ENCODE results near the gene APAF1. TPM values are rescaled to one million over a fixed set of nuclear protein-coding genes. Genes with fewer than 3 reads are reported as not detected.

The APAF1 gene
- total and polyA plus RNA-seq, 4 donors, result 1.9 to 11.6 (median 6.6) TPM

DNA sequence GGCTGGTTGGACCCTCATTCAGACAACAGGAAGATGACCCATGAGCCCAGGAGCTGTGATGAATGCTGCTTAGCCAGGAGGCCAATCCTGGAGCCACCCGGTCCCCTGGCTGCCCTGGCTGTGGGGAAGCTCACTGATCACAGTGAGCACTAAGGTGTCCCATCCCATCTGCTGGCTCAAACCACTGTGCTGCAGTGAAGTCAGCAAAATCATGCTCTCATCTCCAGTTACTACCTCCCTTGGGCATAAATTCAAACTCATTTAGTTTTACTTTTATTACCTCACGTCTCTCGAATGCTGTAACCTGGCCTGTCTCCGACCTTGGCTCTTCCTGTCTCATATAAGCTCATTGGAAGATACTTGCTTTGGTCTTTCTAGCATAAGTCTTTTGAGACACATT lies 112.4 kb downstream of the APAF1 start:
- Histone ChIP-seq H3K4me1 (ENCODE audit: control insufficient read depth in 4 of 4, insufficient read depth in 4 of 4, low read length in 3 of 4) (no peaks in the 10 kb centered on the region), H3K27me3 (ENCODE audit: control insufficient read depth in 4 of 4, insufficient read depth in 4 of 4, low read length in 3 of 4) (peaks cover 0 to 4% (median 0%) of the 10 kb centered on the region in 4 donors), H3K36me3 (ENCODE audit: control insufficient read depth in 4 of 4, insufficient read depth in 3 of 4, low read depth in 1 of 4, low read length in 3 of 4) (no peaks in the 10 kb centered on the region), H3K9ac (ENCODE audit: low read depth in 1 of 2, low read length in 2 of 2) (no peak overlapping the region), H3K9me3 (ENCODE audit: control insufficient read depth in 4 of 4, low read length in 3 of 4) (no peaks in the 10 kb centered on the region), H3K27ac (ENCODE audit: low read depth in 1 of 2, low read length in 2 of 2) (no peak overlapping the region), H3K4me3 (ENCODE audit: low read depth in 1 of 3, low read length in 3 of 3) (no peak overlapping the region)
- no peak for TF ChIP-seq SP1 (IDR thresholded peaks at IDR 0.05)
- TF ChIP-seq, protein P1, sequence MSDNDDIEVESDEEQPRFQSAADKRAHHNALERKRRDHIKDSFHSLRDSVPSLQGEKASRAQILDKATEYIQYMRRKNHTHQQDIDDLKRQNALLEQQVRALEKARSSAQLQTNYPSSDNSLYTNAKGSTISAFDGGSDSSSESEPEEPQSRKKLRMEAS (IDR thresholded peaks at IDR 0.05), result no peak
- TF ChIP-seq TAF1 (conservative IDR thresholded peaks at IDR 0.05), result no peak
- no peak for TF ChIP-seq FOXA1 (IDR thresholded peaks at IDR 0.05)
- no peak for TF ChIP-seq HNF4A (conservative IDR thresholded peaks at IDR 0.05)
- TF ChIP-seq, protein P2, sequence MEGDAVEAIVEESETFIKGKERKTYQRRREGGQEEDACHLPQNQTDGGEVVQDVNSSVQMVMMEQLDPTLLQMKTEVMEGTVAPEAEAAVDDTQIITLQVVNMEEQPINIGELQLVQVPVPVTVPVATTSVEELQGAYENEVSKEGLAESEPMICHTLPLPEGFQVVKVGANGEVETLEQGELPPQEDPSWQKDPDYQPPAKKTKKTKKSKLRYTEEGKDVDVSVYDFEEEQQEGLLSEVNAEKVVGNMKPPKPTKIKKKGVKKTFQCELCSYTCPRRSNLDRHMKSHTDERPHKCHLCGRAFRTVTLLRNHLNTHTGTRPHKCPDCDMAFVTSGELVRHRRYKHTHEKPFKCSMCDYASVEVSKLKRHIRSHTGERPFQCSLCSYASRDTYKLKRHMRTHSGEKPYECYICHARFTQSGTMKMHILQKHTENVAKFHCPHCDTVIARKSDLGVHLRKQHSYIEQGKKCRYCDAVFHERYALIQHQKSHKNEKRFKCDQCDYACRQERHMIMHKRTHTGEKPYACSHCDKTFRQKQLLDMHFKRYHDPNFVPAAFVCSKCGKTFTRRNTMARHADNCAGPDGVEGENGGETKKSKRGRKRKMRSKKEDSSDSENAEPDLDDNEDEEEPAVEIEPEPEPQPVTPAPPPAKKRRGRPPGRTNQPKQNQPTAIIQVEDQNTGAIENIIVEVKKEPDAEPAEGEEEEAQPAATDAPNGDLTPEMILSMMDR (IDR thresholded peaks at IDR 0.05; ENCODE audit: low read depth, low read length, missing input control), result no peak
- TF ChIP-seq RAD21 (IDR thresholded peaks at IDR 0.05), result no peak
- TF ChIP-seq FOXA2 (IDR thresholded peaks at IDR 0.05), result no peak
- no peak for TF ChIP-seq JUND (IDR thresholded peaks at IDR 0.05)
- no peak for TF ChIP-seq ATF3 (IDR thresholded peaks at IDR 0.05)
- no peak for TF ChIP-seq NR2F2 (IDR thresholded peaks at IDR 0.05)
- no peak for TF ChIP-seq EGR1 (IDR thresholded peaks at IDR 0.05; ENCODE audit: low read depth in 2 of 2)
- TF ChIP-seq RXRA (IDR thresholded peaks at IDR 0.05), result no peak
- TF ChIP-seq YY1 (IDR thresholded peaks at IDR 0.05), result no peak
- TF ChIP-seq HNF4G (IDR thresholded peaks at IDR 0.05), result no peak
- no peak for TF ChIP-seq ZBTB33 (IDR thresholded peaks at IDR 0.05)
- TF ChIP-seq GABPA (IDR thresholded peaks at IDR 0.05 in 1 of 2, conservative IDR thresholded peaks at IDR 0.05 in 1 of 2), result no peak
- TF ChIP-seq, protein P3, sequence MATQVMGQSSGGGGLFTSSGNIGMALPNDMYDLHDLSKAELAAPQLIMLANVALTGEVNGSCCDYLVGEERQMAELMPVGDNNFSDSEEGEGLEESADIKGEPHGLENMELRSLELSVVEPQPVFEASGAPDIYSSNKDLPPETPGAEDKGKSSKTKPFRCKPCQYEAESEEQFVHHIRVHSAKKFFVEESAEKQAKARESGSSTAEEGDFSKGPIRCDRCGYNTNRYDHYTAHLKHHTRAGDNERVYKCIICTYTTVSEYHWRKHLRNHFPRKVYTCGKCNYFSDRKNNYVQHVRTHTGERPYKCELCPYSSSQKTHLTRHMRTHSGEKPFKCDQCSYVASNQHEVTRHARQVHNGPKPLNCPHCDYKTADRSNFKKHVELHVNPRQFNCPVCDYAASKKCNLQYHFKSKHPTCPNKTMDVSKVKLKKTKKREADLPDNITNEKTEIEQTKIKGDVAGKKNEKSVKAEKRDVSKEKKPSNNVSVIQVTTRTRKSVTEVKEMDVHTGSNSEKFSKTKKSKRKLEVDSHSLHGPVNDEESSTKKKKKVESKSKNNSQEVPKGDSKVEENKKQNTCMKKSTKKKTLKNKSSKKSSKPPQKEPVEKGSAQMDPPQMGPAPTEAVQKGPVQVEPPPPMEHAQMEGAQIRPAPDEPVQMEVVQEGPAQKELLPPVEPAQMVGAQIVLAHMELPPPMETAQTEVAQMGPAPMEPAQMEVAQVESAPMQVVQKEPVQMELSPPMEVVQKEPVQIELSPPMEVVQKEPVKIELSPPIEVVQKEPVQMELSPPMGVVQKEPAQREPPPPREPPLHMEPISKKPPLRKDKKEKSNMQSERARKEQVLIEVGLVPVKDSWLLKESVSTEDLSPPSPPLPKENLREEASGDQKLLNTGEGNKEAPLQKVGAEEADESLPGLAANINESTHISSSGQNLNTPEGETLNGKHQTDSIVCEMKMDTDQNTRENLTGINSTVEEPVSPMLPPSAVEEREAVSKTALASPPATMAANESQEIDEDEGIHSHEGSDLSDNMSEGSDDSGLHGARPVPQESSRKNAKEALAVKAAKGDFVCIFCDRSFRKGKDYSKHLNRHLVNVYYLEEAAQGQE (IDR thresholded peaks at IDR 0.05), result no peak
- DNase-seq (ENCODE audit: low spot score), result no peak
- WGBS, result 63% methylated on average over 4 of the region's 4 CpGs

Data from liver (tissue), 9 donors.